OCI-LY7 (cell line): Measurements from ENCODE around the gene TUB. TPM values are rescaled to one million over a fixed set of nuclear protein-coding genes. Genes with fewer than 3 reads are reported as not detected.

ENCODE experiments used
- BruUV-seq: library from RNA; stranded (reverse); fragments of 400-500 nt; replicated peaks from 2 replicates; lab custom pipeline; 2021; lab: Mats Ljungman, UMichigan
- CTCF ChIA-PET: fragments of 300-600 bp; sonication (Branson Sonifier 250); formaldehyde crosslinking; loops from one replicate; lab custom pipeline; 2022; ENCODE audit warnings: antibody characterized with exemption; ENCODE audit not compliant: unreplicated experiment; lab: Charles Lee
- POLR2A ChIA-PET: fragments of 300-600 bp; sonication (Branson Sonifier 250); formaldehyde crosslinking; loops from one replicate; lab custom pipeline; 2022; ENCODE audit warnings: antibody characterized with exemption; lab: Charles Lee
- DNase-seq: peaks from one replicate; pipeline ENCODE4 v3.0.0-alpha.2; 2015; ENCODE audit warnings: low spot score
- H2AFZ ChIP-seq: fragments of 200-600 bp; sonication (generic), shearing (Covaris generic); 2 replicates; pipeline ENCODE4 v1.6.1; 2014; ENCODE audit warnings: mild to moderate bottlenecking, antibody characterized with exemption, low read length, moderate library complexity
- H3K27ac ChIP-seq: fragments of 200-600 bp; sonication (generic); 2 replicates; pipeline ENCODE4 v1.5.1; 2014; ENCODE audit warnings: mixed run types, low read depth, mild to moderate bottlenecking, moderate library complexity, low read length, inconsistent platforms; ENCODE audit not compliant: poor library complexity, severe bottlenecking
- H3K36me3 ChIP-seq: fragments of 200-600 bp; sonication (generic); 2 replicates; pipeline ENCODE4 v1.6.1; 2014; ENCODE audit warnings: mild to moderate bottlenecking, antibody characterized with exemption, low read length, moderate library complexity, mixed read lengths; ENCODE audit not compliant: insufficient read depth
- H3K4me1 ChIP-seq: fragments of 200-600 bp; sonication (generic); 2 replicates; pipeline ENCODE4 v1.5.1; 2014; ENCODE audit warnings: mild to moderate bottlenecking, low read length; ENCODE audit not compliant: insufficient read depth, poor library complexity, severe bottlenecking
- H3K4me2 ChIP-seq: fragments of 200-600 bp; sonication (generic); 2 replicates; pipeline ENCODE4 v1.6.1; 2014; ENCODE audit warnings: mild to moderate bottlenecking, low read length
- H3K4me3 ChIP-seq: fragments of 200-600 bp; sonication (generic); 2 replicates; pipeline ENCODE4 v1.5.1; 2014; ENCODE audit warnings: mild to moderate bottlenecking, low read depth, low read length; ENCODE audit not compliant: poor library complexity, severe bottlenecking
- H3K79me2 ChIP-seq: fragments of 200-600 bp; sonication (generic); 2 replicates; pipeline ENCODE4 v1.6.1; 2016; ENCODE audit warnings: low read depth, mild to moderate bottlenecking, low read length, moderate library complexity, mixed read lengths; ENCODE audit not compliant: insufficient read depth
- H3K9me2 ChIP-seq: fragments of 200-600 bp; sonication (generic); 2 replicates; pipeline ENCODE4 v1.6.1; 2016; ENCODE audit warnings: mild to moderate bottlenecking, low read length, mixed read lengths; ENCODE audit not compliant: insufficient read depth
- H3K9me3 ChIP-seq: fragments of 200-600 bp; sonication (generic); 2 replicates; pipeline ENCODE4 v1.6.1; 2014; ENCODE audit warnings: mild to moderate bottlenecking, mixed run types, low read length, mixed read lengths
- H4K20me1 ChIP-seq: fragments of 200-600 bp; sonication (generic); 2 replicates; pipeline ENCODE4 v1.6.1; 2014; ENCODE audit warnings: mild to moderate bottlenecking, antibody characterized with exemption, low read length, moderate library complexity, mixed read lengths; ENCODE audit not compliant: insufficient read depth
- CTCF ChIP-seq: fragments of 200-600 bp; sonication (generic); conservative IDR thresholded peaks from 2 replicates; pipeline ENCODE4 v1.5.1; 2014; ENCODE audit warnings: mild to moderate bottlenecking, antibody characterized with exemption, low read length, moderate library complexity, mixed read lengths
- EZH2phosphoT487 ChIP-seq: fragments of 200-600 bp; sonication (generic); IDR thresholded peaks from 2 replicates; pipeline ENCODE4 v1.6.1; 2018; ENCODE audit warnings: low read depth, borderline replicate concordance, mild to moderate bottlenecking, mixed run types, antibody characterized with exemption, low read length, moderate library complexity, mixed read lengths
- intact Hi-C: fragments of 100-400 bp; cut with micrococcal nuclease; formaldehyde crosslinking; loops from one replicate; pipeline ENCODE4 v1.10.0; 2022; ENCODE audit not compliant: unreplicated experiment
- total RNA-seq, 2 experiments: library from RNA; depleted of rRNA in 1 of 2; stranded (reverse); fragments of >200 nt in 1 of 2; shearing (Covaris generic) in 1 of 2; gene quantifications; 2 replicates each; pipeline ENCODE4 v1.2.3, GENCODE V29; 2014 to 2022

TUB gene
- total RNA-seq, 2 experiments from 2014 or later, result not detected

- CTCF ChIA-PET, result interaction anchor here (0.5 kb wide), 1 partner anchor 36 kb away, joined by 3 read pairs; no protein-coding TSS in a partner anchor
Observed at GRCh38 chr11:8066036-8066910, 14.7 kb upstream of the TUB start.

GRCh38 chr11:8066911-8067455, 14.0 kb upstream of the TUB start:
- TF ChIP-seq CTCF (no peak), EZH2phosphoT487 (no peak)
- intact Hi-C loops, result no loop called here

More at GRCh38 chr11:8066036-8066910, 14.7 kb upstream of the TUB start:
- TF ChIP-seq CTCF (no peak), EZH2phosphoT487 (no peak)
- no peaks in the 10 kb centered on the region for H3K79me2 ChIP-seq
- no peak overlapping the region for H3K27ac ChIP-seq
- DNase-seq, result no peak
- no peaks in the 10 kb centered on the region for H3K9me2 ChIP-seq
- H2AFZ ChIP-seq, result no peak overlapping the region
- intact Hi-C loops, result no loop called here
- peaks cover 5% of the 10 kb centered on the region for H3K4me1 ChIP-seq
- no peak overlapping the region for H3K4me3 ChIP-seq
- no peaks in the 10 kb centered on the region for H3K36me3 ChIP-seq
- no peak overlapping the region for H3K4me2 ChIP-seq
- H4K20me1 ChIP-seq, result no peaks in the 10 kb centered on the region
- BruUV-seq, result no TSS peak
- POLR2A ChIA-PET, result interaction anchor here (1.0 kb wide), 1 partner anchor 33 kb away, joined by 4 read pairs; no protein-coding TSS in a partner anchor
- H3K9me3 ChIP-seq, result no peaks in the 10 kb centered on the region

More at GRCh38 chr11:8066911-8067455, 14.0 kb upstream of the TUB start:
- ChIA-PET CTCF (interaction anchor here (0.5 kb wide), 1 partner anchor 35 kb away, joined by 3 read pairs; no protein-coding TSS in a partner anchor), POLR2A (interaction anchor here (1.0 kb wide), 1 partner anchor 32 kb away, joined by 4 read pairs; no protein-coding TSS in a partner anchor)
- no peaks in the 10 kb centered on the region for H3K9me3 ChIP-seq
- no peaks in the 10 kb centered on the region for H3K36me3 ChIP-seq
- no peak overlapping the region for H3K27ac ChIP-seq
- no peaks in the 10 kb centered on the region for H4K20me1 ChIP-seq
- no TSS peak for BruUV-seq
- no peaks in the 10 kb centered on the region for H3K9me2 ChIP-seq
- H2AFZ ChIP-seq, result no peak overlapping the region
- no peak overlapping the region for H3K4me3 ChIP-seq
- DNase-seq, result no peak
- H3K4me1 ChIP-seq, result peaks cover 5% of the 10 kb centered on the region
- no peak overlapping the region for H3K4me2 ChIP-seq
- H3K79me2 ChIP-seq, result no peaks in the 10 kb centered on the region
